K562 (cell line): ENCODE measurements around the gene MED13L.

Experiments
- CTCF ChIP-seq, 3 experiments: IDR thresholded peaks in 2 of 3; conservative IDR thresholded peaks in 1 of 3; 2 replicates each; pipeline ENCODE4 v1.5.1; 2011 to 2012; ENCODE audit warnings: low read length in 3 of 3, mild to moderate bottlenecking in 3 of 3, control low read depth in 2 of 3, improper control_type of control experiment in 1 of 3, inconsistent platforms in 1 of 3, low read depth in 1 of 3, mixed read lengths in 1 of 3, moderate library complexity in 1 of 3; ENCODE audit not compliant: insufficient read depth in 2 of 3
- HNRNPLL ChIP-seq: fragments of 200-400 bp; formaldehyde crosslinking; IDR thresholded peaks from 2 replicates; pipeline ENCODE4 v1.6.1; 2017; ENCODE audit warnings: low read length, low read depth, mild to moderate bottlenecking; ENCODE audit not compliant: poor library complexity, severe bottlenecking
- HOMEZ ChIP-seq: fragments of 250-450 bp; sonication (Bioruptor Pico); IDR thresholded peaks from 2 replicates; pipeline ENCODE4 v1.4.0; 2020; ENCODE audit warnings: mild to moderate bottlenecking, moderate library complexity
- MXI1 ChIP-seq: IDR thresholded peaks from 2 replicates; pipeline ENCODE4 v1.6.1; 2011; ENCODE audit warnings: low read depth, mild to moderate bottlenecking, improper control_type of control experiment, low read length
- NFXL1 ChIP-seq: fragments of 450-650 bp; formaldehyde crosslinking; IDR thresholded peaks from 2 replicates; pipeline ENCODE4 v1.4.0; 2021; ENCODE audit warnings: mild to moderate bottlenecking
- RFX5 ChIP-seq: IDR thresholded peaks from 2 replicates; pipeline ENCODE4 v1.6.1; 2011; ENCODE audit warnings: low read depth, mild to moderate bottlenecking, improper control_type of control experiment, low read length

GRCh38 chr12:115968211-115968610 is 309.3 kb downstream of the MED13L start:
- TF ChIP-seq HOMEZ (CRISPR knock-in tag) (no peak), HNRNPLL (no peak), CTCF (IDR thresholded peaks at IDR 0.05 in 2 of 3, conservative IDR thresholded peaks at IDR 0.05 in 1 of 3; ENCODE audit: insufficient read depth in 2 of 3, low read depth in 1 of 3, low read length in 3 of 3) (no peak), RFX5 (no peak), MXI1 (no peak), NFXL1 (no peak)
